OCI-LY7 (cell line): ENCODE data around the gene DNM3.

Source experiments
- CTCF ChIP-seq: fragments of 200-600 bp; sonication (generic); conservative IDR thresholded peaks from 2 replicates; pipeline ENCODE4 v1.5.1; 2014; ENCODE audit warnings: mild to moderate bottlenecking, antibody characterized with exemption, low read length, moderate library complexity, mixed read lengths
- EZH2phosphoT487 ChIP-seq: fragments of 200-600 bp; sonication (generic); IDR thresholded peaks from 2 replicates; pipeline ENCODE4 v1.6.1; 2018; ENCODE audit warnings: low read depth, borderline replicate concordance, mild to moderate bottlenecking, mixed run types, antibody characterized with exemption, low read length, moderate library complexity, mixed read lengths

GRCh38 chr1:172119184-172119583 is 277.9 kb downstream of the DNM3 start:
- no peak for TF ChIP-seq CTCF
- TF ChIP-seq EZH2phosphoT487: no peak
